GM10248 (cell line): ENCODE data around the gene ZNF783.
A peak's percentile ranks its signal among the peaks of the same experiment; 100 is the strongest.

Source experiments
- CTCF ChIA-PET: fragments of 300-600 bp; sonication (Branson Sonifier 250); formaldehyde crosslinking; extraction: SDS; loops from one replicate; lab custom pipeline; 2021; ENCODE audit warnings: antibody characterized with exemption; lab: Yijun Ruan, JAX
- POLR2A ChIA-PET: fragments of 350-650 bp; sonication (Branson Sonifier 250); formaldehyde crosslinking; extraction: SDS; loops from one replicate; lab custom pipeline; 2020; ENCODE audit warnings: antibody characterized with exemption; lab: Yijun Ruan, JAX
- DNase-seq: peaks from one replicate; pipeline ENCODE4 v3.0.0; 2012; ENCODE audit errors: extremely low spot score
- TF ChIP-seq, protein P1 (sequence below): IDR thresholded peaks from 2 replicates; pipeline ENCODE4 v1.5.1; 2012; ENCODE audit warnings: mild to moderate bottlenecking, low read depth; ENCODE audit errors: extremely low read depth, missing control alignments, control extremely low read depth

ZNF783 gene

DNA sequence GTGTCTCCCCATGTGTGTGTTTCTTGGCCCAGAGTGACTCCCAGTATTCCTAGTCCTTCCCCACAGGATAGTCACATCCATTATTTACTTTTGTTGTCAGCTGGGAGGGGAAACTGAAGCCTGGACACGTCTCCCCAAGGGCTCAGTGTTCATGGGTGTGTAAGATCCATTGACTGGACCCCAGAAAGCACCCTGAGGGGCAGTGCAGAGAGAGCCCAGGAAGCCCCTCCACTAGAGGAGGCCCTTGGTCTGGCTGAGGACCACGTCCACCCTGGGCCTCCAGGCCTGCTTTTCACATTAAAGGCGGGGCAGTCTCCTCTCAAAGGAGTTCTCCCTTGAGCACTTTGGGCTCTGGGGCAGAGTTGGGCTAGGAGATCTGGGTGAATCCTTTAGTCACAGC, 21.3 kb downstream of the ZNF783 start:
- CTCF ChIA-PET: interaction anchor here (0.6 to 3.1 kb wide), 2 partner anchors 22 to 343 kb away, joined by 3 to 36 read pairs; partner anchors contain the start of gene ZNF783

DNA sequence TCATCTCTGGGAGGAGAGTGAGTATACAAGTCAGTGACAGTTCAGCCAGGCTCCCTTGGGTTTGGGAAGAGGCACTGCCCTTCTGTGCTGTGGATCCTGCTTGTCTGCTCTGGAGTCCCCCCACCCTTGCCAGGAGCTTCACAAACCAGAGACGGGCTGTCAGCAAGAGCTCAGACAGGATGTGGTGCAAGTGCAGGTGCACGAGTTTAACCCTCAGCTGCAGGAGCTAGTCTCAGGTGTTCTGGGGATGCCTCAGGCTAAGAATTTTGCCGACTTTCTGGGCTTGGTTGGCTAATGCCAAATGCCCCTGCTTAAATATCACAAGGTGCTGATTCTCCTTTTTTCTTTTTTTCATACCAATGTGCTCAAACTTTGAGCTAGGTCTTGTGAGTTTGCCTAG, 22.3 kb downstream of the ZNF783 start:
- no peak for DNase-seq
- ChIA-PET CTCF (interaction anchor here (1.0 to 3.1 kb wide), 6 partner anchors 10 to 458 kb away, joined by 3 to 36 read pairs (median 3); partner anchors contain the start of gene ZNF783), POLR2A (no interaction called here)
- TF ChIP-seq, protein P1, sequence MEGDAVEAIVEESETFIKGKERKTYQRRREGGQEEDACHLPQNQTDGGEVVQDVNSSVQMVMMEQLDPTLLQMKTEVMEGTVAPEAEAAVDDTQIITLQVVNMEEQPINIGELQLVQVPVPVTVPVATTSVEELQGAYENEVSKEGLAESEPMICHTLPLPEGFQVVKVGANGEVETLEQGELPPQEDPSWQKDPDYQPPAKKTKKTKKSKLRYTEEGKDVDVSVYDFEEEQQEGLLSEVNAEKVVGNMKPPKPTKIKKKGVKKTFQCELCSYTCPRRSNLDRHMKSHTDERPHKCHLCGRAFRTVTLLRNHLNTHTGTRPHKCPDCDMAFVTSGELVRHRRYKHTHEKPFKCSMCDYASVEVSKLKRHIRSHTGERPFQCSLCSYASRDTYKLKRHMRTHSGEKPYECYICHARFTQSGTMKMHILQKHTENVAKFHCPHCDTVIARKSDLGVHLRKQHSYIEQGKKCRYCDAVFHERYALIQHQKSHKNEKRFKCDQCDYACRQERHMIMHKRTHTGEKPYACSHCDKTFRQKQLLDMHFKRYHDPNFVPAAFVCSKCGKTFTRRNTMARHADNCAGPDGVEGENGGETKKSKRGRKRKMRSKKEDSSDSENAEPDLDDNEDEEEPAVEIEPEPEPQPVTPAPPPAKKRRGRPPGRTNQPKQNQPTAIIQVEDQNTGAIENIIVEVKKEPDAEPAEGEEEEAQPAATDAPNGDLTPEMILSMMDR: no peak

More for the DNA sequence above, 21.3 kb downstream of the ZNF783 start:
- TF ChIP-seq, protein P1: no peak
- POLR2A ChIA-PET: no interaction called here
- DNase-seq: no peak

DNA sequence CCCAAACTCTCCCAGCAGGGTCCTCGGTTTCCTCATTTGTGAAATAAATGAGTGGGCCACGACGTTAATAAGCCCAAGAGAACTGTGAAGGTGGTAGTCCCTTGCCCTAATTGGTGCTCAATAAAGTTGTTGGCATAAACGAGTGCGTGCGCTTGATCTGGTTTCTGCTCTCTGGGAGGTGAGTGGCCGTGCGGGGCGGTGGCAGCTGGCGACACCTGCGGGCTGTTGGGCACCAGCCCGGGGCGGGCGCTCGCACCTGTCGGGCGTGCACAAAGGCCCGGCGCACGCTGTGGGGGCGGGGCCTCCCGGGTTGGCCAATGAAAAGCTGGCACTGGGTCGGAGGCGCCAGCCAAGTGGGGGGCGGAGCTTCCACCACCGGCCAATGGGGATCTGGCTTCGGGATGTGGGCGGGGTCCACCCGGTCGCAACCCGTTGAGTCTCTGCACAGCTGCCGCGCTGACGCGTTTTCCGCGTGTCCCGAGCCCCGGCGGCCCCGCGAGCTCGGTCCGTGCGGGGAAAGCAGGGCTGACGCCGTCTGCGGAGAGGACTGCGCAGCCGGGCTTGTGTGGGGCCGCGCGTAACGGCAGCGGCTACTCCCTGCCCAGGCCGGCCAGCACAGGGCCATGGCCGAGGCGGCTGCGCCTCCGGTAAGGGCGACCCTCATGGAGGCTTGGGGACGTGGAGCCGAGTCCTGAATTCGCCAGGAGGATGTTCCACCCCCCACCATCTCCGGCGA, 23.0 kb downstream of the ZNF783 start:
- CTCF ChIA-PET: interaction anchor here (1.0 to 3.1 kb wide), 7 partner anchors 9 to 457 kb away, joined by 3 to 36 read pairs (median 3); partner anchors contain the start of gene ZNF783
- DNase-seq: peak; percentile 99
- TF ChIP-seq, protein P1: no peak
- POLR2A ChIA-PET: interaction anchor here (0.8 kb wide), 1 partner anchor 9 kb away, joined by 5 read pairs; no protein-coding TSS in a partner anchor

DNA sequence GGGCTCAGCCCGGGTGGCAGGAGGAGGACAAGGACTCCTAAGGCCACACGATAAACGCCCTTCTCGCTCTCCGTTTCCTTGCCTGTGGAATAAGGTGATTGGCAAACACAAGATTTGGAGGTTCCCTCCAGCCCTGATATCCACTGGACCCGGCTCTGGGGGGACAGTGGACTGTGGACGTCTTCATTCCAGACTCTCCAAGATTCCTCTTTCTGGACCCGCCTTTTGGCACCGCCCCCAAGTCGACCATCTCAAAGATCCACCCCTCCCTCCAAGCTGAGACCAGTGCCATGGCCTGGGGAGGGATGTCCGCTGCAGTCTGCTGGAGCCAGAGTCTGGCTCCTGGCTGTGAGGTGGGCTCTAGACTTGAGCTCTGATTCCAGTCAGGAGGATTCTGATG, 23.6 kb downstream of the ZNF783 start:
- ChIA-PET CTCF (interaction anchor here (0.9 to 3.1 kb wide), 7 partner anchors 9 to 457 kb away, joined by 3 to 36 read pairs (median 3); partner anchors contain the start of gene ZNF783), POLR2A (interaction anchor here (0.8 kb wide), 1 partner anchor 10 kb away, joined by 5 read pairs; no protein-coding TSS in a partner anchor)
- DNase-seq: no peak
- TF ChIP-seq, protein P1: no peak

DNA sequence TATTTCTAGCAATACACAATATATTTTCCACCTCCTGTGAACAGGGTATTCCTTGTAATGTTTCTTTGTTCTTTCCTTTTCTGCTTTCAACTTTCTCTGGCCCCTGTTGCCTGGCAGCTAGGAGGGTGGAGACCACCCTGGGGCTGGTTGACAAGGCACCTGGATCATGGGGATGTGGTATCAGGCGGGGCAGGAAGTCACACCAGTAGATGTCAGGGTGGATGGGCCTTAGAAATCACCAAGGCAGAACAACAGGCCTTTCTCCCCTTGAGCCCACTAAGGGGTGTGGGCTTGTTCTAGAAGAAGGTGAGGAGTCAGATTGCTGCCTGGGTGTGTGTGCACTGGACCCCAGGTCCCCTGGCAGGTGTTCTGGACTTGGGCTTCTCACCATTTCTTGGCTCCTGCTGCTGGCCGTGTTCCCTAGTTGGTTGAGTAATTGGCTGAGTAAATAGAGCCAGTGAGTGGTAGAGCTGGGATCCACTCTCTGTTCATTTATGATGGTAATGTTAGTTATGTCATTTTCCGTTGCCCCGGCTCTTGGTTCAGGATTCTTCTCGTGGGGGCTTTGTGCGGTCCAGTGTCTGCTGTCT, 24.9 kb downstream of the ZNF783 start:
- CTCF ChIA-PET: no interaction called here
- TF ChIP-seq, protein P1: no peak
- DNase-seq: no peak
- POLR2A ChIA-PET: no interaction called here

DNA sequence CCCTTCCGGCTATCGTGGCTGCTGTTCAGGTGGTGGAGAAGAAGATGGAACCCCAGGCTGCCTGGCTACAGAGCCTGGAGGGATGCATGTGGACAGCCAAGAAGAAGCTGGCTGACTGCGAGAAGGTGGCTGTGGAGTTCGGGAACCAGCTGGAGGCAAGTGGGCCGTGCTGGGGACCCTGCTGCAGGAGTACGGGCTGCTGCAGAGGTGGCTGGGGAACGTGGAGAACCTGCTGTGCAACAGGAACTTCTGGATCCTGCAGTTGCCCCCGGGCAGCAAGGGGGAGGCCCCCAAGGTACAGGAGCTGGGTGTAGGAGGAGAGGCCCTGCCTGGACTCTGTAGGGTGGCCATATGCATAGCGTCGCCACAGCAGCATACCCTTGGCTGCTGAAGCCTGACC, 25.6 kb downstream of the ZNF783 start:
- POLR2A ChIA-PET: no interaction called here
- CTCF ChIA-PET: no interaction called here
- no peak for DNase-seq
- TF ChIP-seq, protein P1: no peak
